ENCODE data around the gene POLR3E. TPM values are rescaled to one million over a fixed set of nuclear protein-coding genes. Genes with fewer than 3 reads are reported as not detected.

Gene POLR3E
- total and polyA plus RNA-seq, 5 donors from 2014 or later, result 10.2 to 249 (median 16.2) TPM

DNA sequence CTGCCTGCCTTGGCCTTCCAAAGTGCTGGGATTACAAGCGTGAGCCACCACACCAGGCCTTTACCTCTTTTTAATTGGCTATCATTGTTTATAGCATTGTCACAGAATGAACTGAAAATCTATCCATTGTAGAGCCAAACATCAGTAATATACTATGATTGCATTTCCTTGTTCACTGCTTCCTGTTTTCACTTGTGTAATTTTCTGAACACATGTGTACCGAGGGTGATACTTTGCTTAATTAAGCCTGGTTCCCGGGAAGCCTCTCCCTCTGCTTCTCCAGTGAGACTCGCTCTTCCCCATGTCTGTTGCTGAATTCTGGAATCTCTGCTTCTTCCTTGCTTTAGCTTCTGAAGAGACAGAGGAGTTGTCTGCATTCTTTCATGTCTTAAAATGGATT is 33.1 kb downstream of the POLR3E start:
- Mint-ChIP-seq H3K9me3 (peaks cover 0 to 2% (median 0%) of the 10 kb centered on the region in 7 donors), H3K27ac (peak overlapping the region; percentile 20 to 46 (median 41)), H3K4me3 (no peak overlapping the region), H3K4me1 (peaks cover 18 to 31% (median 27%) of the 10 kb centered on the region in 4 donors), H3K27me3 (no peaks in the 10 kb centered on the region), H3K36me3 (peaks cover 46% of the 10 kb centered on the region)
- Histone ChIP-seq H3K4me1 (ENCODE audit: control insufficient read depth, insufficient read depth, low read length, poor library complexity, severe bottlenecking) (peaks cover 3% of the 10 kb centered on the region), H3K4me3 (ENCODE audit: low read depth, low read length) (no peak overlapping the region), H3K27ac (ENCODE audit: insufficient read depth, low read length, poor library complexity, severe bottlenecking) (no peak overlapping the region), H3K27me3 (ENCODE audit: control insufficient read depth, insufficient read depth, low read length) (no peaks in the 10 kb centered on the region), H3K9me3 (ENCODE audit: control insufficient read depth in 2 of 2, low read length in 2 of 2) (no peaks in the 10 kb centered on the region), H3K36me3 (ENCODE audit: control insufficient read depth, insufficient read depth, low read length) (peaks cover 85% of the 10 kb centered on the region)
- DNase-seq, result no peak
- ATAC-seq (ENCODE audit: low read depth in 2 of 2), result no peak

DNA sequence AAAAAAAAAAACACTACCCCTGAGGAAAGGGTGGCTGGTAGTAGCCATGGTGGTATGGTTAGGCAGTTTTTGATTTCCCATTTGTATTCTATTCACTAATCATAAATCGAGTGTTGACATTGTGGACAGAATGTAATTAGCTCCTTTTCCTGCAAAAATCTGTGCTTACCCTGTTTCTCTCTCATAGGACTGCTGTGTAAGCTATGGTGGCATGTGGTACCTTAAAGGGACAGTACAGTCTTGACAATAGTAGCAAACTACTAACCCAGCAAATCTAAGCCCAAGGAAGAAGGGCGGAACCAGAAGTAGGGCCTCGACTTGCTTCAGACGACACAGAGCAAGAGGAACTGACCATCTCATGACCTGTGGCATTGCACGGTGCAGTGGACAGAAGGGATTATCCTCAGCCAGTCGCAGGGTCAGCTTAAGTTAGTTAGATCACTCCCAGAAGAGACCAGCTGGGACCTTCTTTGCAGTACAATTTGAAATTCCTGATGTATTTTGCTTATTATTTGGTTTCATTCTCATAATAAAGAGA is 36.3 kb downstream of the POLR3E start:
- H3K36me3 ChIP-seq (ENCODE audit: control insufficient read depth, insufficient read depth, low read length), result peaks cover 75% of the 10 kb centered on the region
- peaks cover 72% of the 10 kb centered on the region for H3K36me3 Mint-ChIP-seq
- H3K27ac Mint-ChIP-seq, result peak overlapping the region in 1 of 3 donors; percentile 34

DNA sequence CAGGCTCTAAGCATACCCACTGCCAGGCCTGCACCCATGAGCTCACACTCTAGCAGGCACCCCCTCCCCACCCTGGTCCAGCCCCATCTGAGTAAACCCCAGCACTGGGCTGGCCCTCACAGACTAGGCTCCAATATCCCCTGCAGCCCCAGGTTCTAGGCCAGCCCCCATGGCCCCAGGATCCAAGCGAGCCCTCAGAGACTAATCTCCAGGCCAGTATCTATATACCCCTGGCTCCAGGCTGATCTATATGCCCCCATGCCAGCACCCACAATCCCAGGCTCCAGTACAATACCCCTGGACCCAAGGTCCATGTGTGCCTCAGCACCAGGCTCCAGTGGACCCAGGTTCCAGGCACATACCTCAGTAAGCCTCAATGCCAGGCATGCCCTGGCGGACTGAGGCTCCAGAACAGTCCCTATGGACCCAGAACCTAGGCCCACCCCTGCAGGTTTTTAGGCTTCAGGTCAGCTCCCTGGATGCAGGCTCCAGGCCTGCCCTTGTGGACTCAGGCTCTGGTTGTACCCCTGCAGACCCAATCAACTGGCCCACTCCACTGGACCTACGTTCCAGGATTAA is 38.5 kb downstream of the POLR3E start:
- ATAC-seq (ENCODE audit: low read depth in 2 of 2) (no peak), DNase-seq (no peak)
- Mint-ChIP-seq H3K36me3 (peaks cover 79% of the 10 kb centered on the region), H3K27ac (no peak overlapping the region), H3K4me1 (peaks cover 17 to 43% (median 20%) of the 10 kb centered on the region in 4 donors), H3K9me3 (peaks cover 2 to 30% (median 15%) of the 10 kb centered on the region in 7 donors), H3K27me3 (no peaks in the 10 kb centered on the region), H3K4me3 (no peak overlapping the region)
- H3K36me3 ChIP-seq (ENCODE audit: control insufficient read depth, insufficient read depth, low read length), result peaks cover 59% of the 10 kb centered on the region
- H3K27ac ChIP-seq (ENCODE audit: insufficient read depth, low read length, poor library complexity, severe bottlenecking), result no peak overlapping the region
- no peaks in the 10 kb centered on the region for H3K4me1 ChIP-seq (ENCODE audit: control insufficient read depth, insufficient read depth, low read length, poor library complexity, severe bottlenecking)
- no peak overlapping the region for H3K4me3 ChIP-seq (ENCODE audit: low read depth, low read length)
- H3K27me3 ChIP-seq (ENCODE audit: control insufficient read depth, insufficient read depth, low read length), result no peaks in the 10 kb centered on the region
- H3K9me3 ChIP-seq (ENCODE audit: control insufficient read depth in 2 of 2, low read length in 2 of 2), result peaks cover 11 to 21% of the 10 kb centered on the region in 2 experiments

More for the DNA sequence above, 36.3 kb downstream of the POLR3E start:
- Histone ChIP-seq H3K27me3 (ENCODE audit: control insufficient read depth, insufficient read depth, low read length) (no peaks in the 10 kb centered on the region), H3K9me3 (ENCODE audit: control insufficient read depth in 2 of 2, low read length in 2 of 2) (peaks cover 11 to 21% of the 10 kb centered on the region in 2 experiments), H3K4me3 (ENCODE audit: low read depth, low read length) (no peak overlapping the region), H3K4me1 (ENCODE audit: control insufficient read depth, insufficient read depth, low read length, poor library complexity, severe bottlenecking) (peaks cover under 1% of the 10 kb centered on the region), H3K27ac (ENCODE audit: insufficient read depth, low read length, poor library complexity, severe bottlenecking) (no peak overlapping the region)
- no peak for DNase-seq
- Mint-ChIP-seq H3K27me3 (no peaks in the 10 kb centered on the region), H3K4me3 (no peak overlapping the region), H3K4me1 (peaks cover 18 to 40% (median 30%) of the 10 kb centered on the region in 4 donors), H3K9me3 (peaks cover 2 to 21% (median 10%) of the 10 kb centered on the region in 7 donors)
- no peak for ATAC-seq (ENCODE audit: low read depth in 2 of 2)

DNA sequence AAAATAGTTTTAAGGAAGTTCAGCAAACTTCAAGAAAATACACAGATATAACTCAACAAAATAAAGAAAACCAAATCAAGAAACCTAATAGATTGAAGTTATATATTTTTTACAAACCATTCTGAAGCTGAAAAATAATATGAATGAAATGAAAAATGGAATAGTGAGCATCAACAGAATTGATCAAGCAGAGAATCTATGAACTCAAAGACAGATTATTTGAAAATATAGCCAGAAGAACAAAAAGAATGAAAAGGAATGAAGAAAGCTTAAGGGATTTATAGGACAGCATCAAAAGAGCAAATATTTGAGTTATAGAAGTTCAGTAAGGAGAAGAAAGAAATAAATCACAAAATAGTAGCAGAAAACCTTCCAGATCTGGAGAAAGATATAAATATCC is 39.4 kb downstream of the POLR3E start:
- Mint-ChIP-seq H3K36me3 (peaks cover 82% of the 10 kb centered on the region), H3K9me3 (peaks cover 2 to 30% (median 15%) of the 10 kb centered on the region in 7 donors), H3K4me3 (peak overlapping the region in 1 of 4 donors; percentile 45), H3K27ac (no peak overlapping the region), H3K27me3 (no peaks in the 10 kb centered on the region), H3K4me1 (peaks cover 15 to 38% (median 22%) of the 10 kb centered on the region in 4 donors)
- Histone ChIP-seq H3K4me1 (ENCODE audit: control insufficient read depth, insufficient read depth, low read length, poor library complexity, severe bottlenecking) (no peaks in the 10 kb centered on the region), H3K4me3 (ENCODE audit: low read depth, low read length) (no peak overlapping the region), H3K36me3 (ENCODE audit: control insufficient read depth, insufficient read depth, low read length) (peaks cover 53% of the 10 kb centered on the region), H3K27me3 (ENCODE audit: control insufficient read depth, insufficient read depth, low read length) (no peaks in the 10 kb centered on the region), H3K27ac (ENCODE audit: insufficient read depth, low read length, poor library complexity, severe bottlenecking) (no peak overlapping the region), H3K9me3 (ENCODE audit: control insufficient read depth in 2 of 2, low read length in 2 of 2) (peaks cover 11 to 25% of the 10 kb centered on the region in 2 experiments)
- DNase-seq (no peak), ATAC-seq (ENCODE audit: low read depth in 2 of 2) (no peak)

DNA sequence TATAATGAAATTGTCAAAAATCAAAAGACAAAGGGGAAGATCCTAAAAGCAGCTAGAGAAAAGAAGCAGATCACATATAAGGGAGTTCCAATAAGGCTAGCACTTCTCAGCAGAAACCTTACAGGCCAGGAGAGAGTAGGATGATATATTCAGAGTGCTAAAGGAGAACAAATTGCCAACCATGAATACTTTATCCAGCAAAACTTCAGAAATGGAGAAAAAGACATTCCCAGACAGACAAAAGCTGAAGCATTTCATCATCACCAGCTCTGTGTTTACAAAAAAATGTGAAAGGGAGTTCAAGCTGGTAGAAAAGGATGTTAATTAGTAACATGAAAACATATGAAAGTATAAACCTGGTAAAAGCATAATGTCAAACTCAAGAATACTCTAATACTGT is 39.8 kb downstream of the POLR3E start:
- Histone ChIP-seq H3K27ac (ENCODE audit: insufficient read depth, low read length, poor library complexity, severe bottlenecking) (no peak overlapping the region), H3K4me1 (ENCODE audit: control insufficient read depth, insufficient read depth, low read length, poor library complexity, severe bottlenecking) (no peaks in the 10 kb centered on the region), H3K4me3 (ENCODE audit: low read depth, low read length) (no peak overlapping the region), H3K27me3 (ENCODE audit: control insufficient read depth, insufficient read depth, low read length) (no peaks in the 10 kb centered on the region), H3K9me3 (ENCODE audit: control insufficient read depth in 2 of 2, low read length in 2 of 2) (peaks cover 11 to 25% of the 10 kb centered on the region in 2 experiments), H3K36me3 (ENCODE audit: control insufficient read depth, insufficient read depth, low read length) (peaks cover 48% of the 10 kb centered on the region)
- ATAC-seq (ENCODE audit: low read depth in 2 of 2), result no peak
- DNase-seq, result no peak
- Mint-ChIP-seq H3K27me3 (no peaks in the 10 kb centered on the region), H3K36me3 (peaks cover 82% of the 10 kb centered on the region), H3K4me1 (peaks cover 13 to 35% (median 24%) of the 10 kb centered on the region in 4 donors), H3K9me3 (peaks cover 2 to 30% (median 15%) of the 10 kb centered on the region in 7 donors), H3K4me3 (no peak overlapping the region), H3K27ac (no peak overlapping the region)

DNA sequence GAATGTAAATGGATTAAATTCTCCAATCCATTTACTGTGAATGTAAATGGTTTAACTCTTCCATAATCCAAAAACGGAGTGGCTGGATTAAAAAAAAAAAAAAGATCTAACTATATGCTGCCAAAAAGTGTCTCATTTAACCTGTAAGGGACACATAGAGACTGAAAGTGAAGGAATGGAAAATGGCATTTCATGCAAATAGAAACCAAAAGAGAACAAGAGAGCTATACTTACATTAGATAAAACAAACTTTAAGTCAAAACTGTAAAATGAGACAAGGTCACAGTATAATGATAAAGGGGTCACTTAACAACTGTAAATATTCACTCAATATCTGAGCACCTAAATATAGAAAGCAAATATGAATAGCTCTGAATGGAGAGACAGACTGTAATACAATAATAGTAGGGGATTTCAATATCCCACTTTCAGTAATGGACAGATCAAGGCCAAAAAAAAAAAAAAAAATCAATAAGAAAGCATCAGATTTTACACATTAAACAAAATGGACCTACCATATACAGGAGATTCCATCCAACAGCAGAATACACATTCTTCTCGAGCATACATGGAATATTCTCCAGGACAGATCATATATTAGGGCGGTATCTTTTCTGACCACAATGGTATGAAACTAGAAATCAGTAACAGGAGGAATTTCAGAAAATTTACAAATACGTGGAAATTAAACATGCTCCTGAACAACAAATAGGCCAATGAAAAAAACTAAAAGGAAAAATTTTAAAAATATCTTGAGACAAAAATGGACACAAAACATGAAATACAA is 40.8 kb downstream of the POLR3E start:
- DNase-seq (no peak), ATAC-seq (ENCODE audit: low read depth in 2 of 2) (no peak)
- Histone ChIP-seq H3K4me1 (ENCODE audit: control insufficient read depth, insufficient read depth, low read length, poor library complexity, severe bottlenecking) (no peaks in the 10 kb centered on the region), H3K9me3 (ENCODE audit: control insufficient read depth in 2 of 2, low read length in 2 of 2) (peaks cover 11 to 25% of the 10 kb centered on the region in 2 experiments), H3K27ac (ENCODE audit: insufficient read depth, low read length, poor library complexity, severe bottlenecking) (no peak overlapping the region), H3K4me3 (ENCODE audit: low read depth, low read length) (no peak overlapping the region), H3K36me3 (ENCODE audit: control insufficient read depth, insufficient read depth, low read length) (peaks cover 40% of the 10 kb centered on the region), H3K27me3 (ENCODE audit: control insufficient read depth, insufficient read depth, low read length) (no peaks in the 10 kb centered on the region)
- peaks cover 85% of the 10 kb centered on the region for H3K36me3 Mint-ChIP-seq
- H3K9me3 Mint-ChIP-seq, result peaks cover 2 to 30% (median 15%) of the 10 kb centered on the region in 7 donors
- H3K27me3 Mint-ChIP-seq, result no peaks in the 10 kb centered on the region
- peaks cover 18 to 42% (median 31%) of the 10 kb centered on the region in 4 donors for H3K4me1 Mint-ChIP-seq
- peak overlapping the region in 1 of 3 donors; percentile 53 for H3K27ac Mint-ChIP-seq
- no peak overlapping the region for H3K4me3 Mint-ChIP-seq

DNA sequence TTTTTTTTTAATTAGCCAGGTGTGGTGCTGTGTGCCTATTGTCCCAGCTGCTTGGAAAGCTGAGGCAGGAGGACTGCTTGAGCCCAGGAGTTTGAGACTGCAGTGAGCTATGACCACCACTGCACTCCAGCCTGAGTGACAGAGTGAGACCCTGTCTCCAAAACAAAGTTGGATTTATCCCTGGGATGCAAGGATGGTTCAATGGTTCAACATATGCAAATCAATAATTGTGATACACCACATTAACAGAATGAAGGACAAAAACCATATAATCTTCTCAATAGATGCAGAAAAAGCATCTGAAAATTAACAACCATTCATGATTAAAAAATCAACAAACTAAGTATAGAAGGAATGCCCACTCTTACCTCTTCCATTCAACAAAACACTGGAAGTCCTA is 43.7 kb downstream of the POLR3E start:
- Mint-ChIP-seq H3K4me1 (peaks cover 17 to 43% (median 29%) of the 10 kb centered on the region in 4 donors), H3K27me3 (no peaks in the 10 kb centered on the region), H3K4me3 (no peak overlapping the region), H3K9me3 (peaks cover 2 to 30% (median 17%) of the 10 kb centered on the region in 7 donors), H3K27ac (peak overlapping the region in 2 of 3 donors; percentile 68 to 78), H3K36me3 (peaks cover 64% of the 10 kb centered on the region)
- no peak for ATAC-seq (ENCODE audit: low read depth in 2 of 2)
- no peaks in the 10 kb centered on the region for H3K4me1 ChIP-seq (ENCODE audit: control insufficient read depth, insufficient read depth, low read length, poor library complexity, severe bottlenecking)
- H3K9me3 ChIP-seq (ENCODE audit: control insufficient read depth in 2 of 2, low read length in 2 of 2), result peaks cover 11 to 22% of the 10 kb centered on the region in 2 experiments
- H3K36me3 ChIP-seq (ENCODE audit: control insufficient read depth, insufficient read depth, low read length), result peaks cover 24% of the 10 kb centered on the region
- no peaks in the 10 kb centered on the region for H3K27me3 ChIP-seq (ENCODE audit: control insufficient read depth, insufficient read depth, low read length)
- DNase-seq, result no peak
- no peak overlapping the region for H3K27ac ChIP-seq (ENCODE audit: insufficient read depth, low read length, poor library complexity, severe bottlenecking)
- no peak overlapping the region for H3K4me3 ChIP-seq (ENCODE audit: low read depth, low read length)

Data from CD4-positive, CD25-positive, alpha-beta regulatory T cell (primary cell).